ENCODE data around the gene NUDT2. TPM values are rescaled to one million over a fixed set of nuclear protein-coding genes. Genes with fewer than 3 reads are reported as not detected.
"Not testable (repeated sequence)": the region's sequence is repeated elsewhere in the genome, so short reads cannot be mapped to it uniquely, and the experiment has no call there.

Gene NUDT2
- total RNA-seq, 4 donors from 2014 or later, result 3.0 to 8.7 (median 4.8) TPM

- no peak for DNase-seq
- Histone ChIP-seq H3K4me1 (peaks cover 5 to 7% of the 10 kb centered on the region in 2 donors), H3K27me3 (no peaks in the 10 kb centered on the region), H3K36me3 (no peaks in the 10 kb centered on the region), H3K27ac (no peak overlapping the region), H3K9me3 (no peaks in the 10 kb centered on the region), H3K4me3 (replicated peaks in 1 of 3) (no peak overlapping the region)
- 96 to 99% methylated on average over 3 of the region's 3 CpGs for WGBS, 2 donors
- no peak for TF ChIP-seq CTCF (IDR thresholded peaks at IDR 0.05)
- TF ChIP-seq POLR2A (IDR thresholded peaks at IDR 0.05), result no peak
- intact Hi-C loops (cut with DNase I), result no loop called here
Observed at GRCh38 chr9:34349324-34349723, 20.0 kb downstream of the NUDT2 start.

GRCh38 chr9:34352122-34352652, 22.8 kb downstream of the NUDT2 start:
- intact Hi-C loops (cut with DNase I); DNase-seq; H3K27me3 ChIP-seq; H3K36me3 ChIP-seq; H3K27ac ChIP-seq; H3K4me1 ChIP-seq; H3K4me3 ChIP-seq (replicated peaks in 1 of 3); H3K9me3 ChIP-seq: not testable (repeated sequence)
- 83 to 87% methylated on average over 7 of the region's 7 CpGs for WGBS, 2 donors

- H3K36me3 ChIP-seq; DNase-seq; H3K4me1 ChIP-seq; H3K27ac ChIP-seq; intact Hi-C loops (cut with DNase I); H3K27me3 ChIP-seq; H3K4me3 ChIP-seq (replicated peaks in 1 of 3); H3K9me3 ChIP-seq: not testable (repeated sequence)
- WGBS, 2 donors, result 96 to 100% methylated on average over 1 of the region's 1 CpG
Observed at GRCh38 chr9:34352957-34353356, 23.6 kb downstream of the NUDT2 start.

- Histone ChIP-seq H3K27ac (no peak overlapping the region), H3K9me3 (no peaks in the 10 kb centered on the region), H3K36me3 (no peaks in the 10 kb centered on the region), H3K4me1 (no peaks in the 10 kb centered on the region), H3K4me3 (replicated peaks in 1 of 3) (no peak overlapping the region), H3K27me3 (no peaks in the 10 kb centered on the region)
- TF ChIP-seq POLR2A (IDR thresholded peaks at IDR 0.05) (no peak), CTCF (IDR thresholded peaks at IDR 0.05) (no peak)
- DNase-seq, result no peak
- WGBS, 2 donors, result 75 to 92% methylated on average over 4 of the region's 4 CpGs
- intact Hi-C loops (cut with DNase I), result no loop called here
Observed at GRCh38 chr9:34362614-34363214, 33.3 kb downstream of the NUDT2 start.

GRCh38 chr9:34363619-34364351, 34.4 kb downstream of the NUDT2 start:
- Histone ChIP-seq H3K9me3 (no peaks in the 10 kb centered on the region), H3K36me3 (no peaks in the 10 kb centered on the region), H3K27ac (no peak overlapping the region), H3K4me3 (replicated peaks in 1 of 3) (no peak overlapping the region), H3K4me1 (no peaks in the 10 kb centered on the region), H3K27me3 (no peaks in the 10 kb centered on the region)
- no peak for DNase-seq
- TF ChIP-seq POLR2A (IDR thresholded peaks at IDR 0.05) (no peak), CTCF (IDR thresholded peaks at IDR 0.05) (no peak)
- intact Hi-C loops (cut with DNase I), result no loop called here
- WGBS, 2 donors, result 47 to 55% methylated on average over 13 of the region's 13 CpGs

GRCh38 chr9:34365282-34365681, 35.9 kb downstream of the NUDT2 start:
- no peak for TF ChIP-seq CTCF (IDR thresholded peaks at IDR 0.05)
- TF ChIP-seq POLR2A (IDR thresholded peaks at IDR 0.05), result no peak
- intact Hi-C loops (cut with DNase I), result no loop called here
- WGBS, 2 donors, result 81 to 88% methylated on average over 2 of the region's 2 CpGs
- Histone ChIP-seq H3K36me3 (no peaks in the 10 kb centered on the region), H3K4me1 (no peaks in the 10 kb centered on the region), H3K9me3 (no peaks in the 10 kb centered on the region), H3K27me3 (no peaks in the 10 kb centered on the region), H3K27ac (no peak overlapping the region), H3K4me3 (replicated peaks in 1 of 3) (no peak overlapping the region)
- no peak for DNase-seq

All from thyroid gland (tissue), 4 donors.